HG02798 (cell line): ENCODE data around the gene CYB561D1.

ENCODE experiments used
- ATAC-seq: cut with Tn5 transposase; IDR thresholded peaks from one replicate; pipeline ENCODE4 v1.9.1; 2021; ENCODE audit warnings: mild to moderate bottlenecking; ENCODE audit not compliant: unreplicated experiment, poor library complexity

Gene CYB561D1

GRCh38 chr1:109543988-109544735 lies 50.3 kb downstream of the CYB561D1 start:
- ATAC-seq: no peak

GRCh38 chr1:109546311-109547109 lies 52.6 kb downstream of the CYB561D1 start:
- peak; percentile 43 for ATAC-seq

- ATAC-seq: peak; percentile 2
These were observed 53.8 kb downstream of the CYB561D1 start for GRCh38 chr1:109547463-109548320.

GRCh38 chr1:109548321-109549267 lies 54.7 kb downstream of the CYB561D1 start, which contains the start of gene GNAI3:
Gene GNAI3 (plus strand): TSS chr1:109548615. CDS start chr1:109548721, 106 bp downstream.
- ATAC-seq: peak; percentile 92
